HL-60 (cell line): ENCODE measurements around the gene KIAA1217.

Source experiments
- GABPA ChIP-seq: IDR thresholded peaks from 2 replicates; pipeline ENCODE4 v1.6.1; 2012; ENCODE audit warnings: low read depth
- POLR2AphosphoS5 ChIP-seq: IDR thresholded peaks from 2 replicates; pipeline ENCODE4 v1.6.1; 2012; ENCODE audit warnings: low read depth
- TF ChIP-seq, protein P1 (sequence below): IDR thresholded peaks from one replicate; pipeline ENCODE4 v1.5.1; 2011; ENCODE audit warnings: low read length, control low read depth, inconsistent platforms; ENCODE audit not compliant: insufficient read depth
- TF ChIP-seq, protein P2 (sequence below): IDR thresholded peaks from 2 replicates; pipeline ENCODE4 v1.6.1; 2012; ENCODE audit warnings: low read depth; ENCODE audit not compliant: insufficient replicate concordance

GRCh38 chr10:24207781-24208611 is 942 bp upstream of the KIAA1217 start:
- TF ChIP-seq POLR2AphosphoS5, result no peak
- TF ChIP-seq, protein P1, sequence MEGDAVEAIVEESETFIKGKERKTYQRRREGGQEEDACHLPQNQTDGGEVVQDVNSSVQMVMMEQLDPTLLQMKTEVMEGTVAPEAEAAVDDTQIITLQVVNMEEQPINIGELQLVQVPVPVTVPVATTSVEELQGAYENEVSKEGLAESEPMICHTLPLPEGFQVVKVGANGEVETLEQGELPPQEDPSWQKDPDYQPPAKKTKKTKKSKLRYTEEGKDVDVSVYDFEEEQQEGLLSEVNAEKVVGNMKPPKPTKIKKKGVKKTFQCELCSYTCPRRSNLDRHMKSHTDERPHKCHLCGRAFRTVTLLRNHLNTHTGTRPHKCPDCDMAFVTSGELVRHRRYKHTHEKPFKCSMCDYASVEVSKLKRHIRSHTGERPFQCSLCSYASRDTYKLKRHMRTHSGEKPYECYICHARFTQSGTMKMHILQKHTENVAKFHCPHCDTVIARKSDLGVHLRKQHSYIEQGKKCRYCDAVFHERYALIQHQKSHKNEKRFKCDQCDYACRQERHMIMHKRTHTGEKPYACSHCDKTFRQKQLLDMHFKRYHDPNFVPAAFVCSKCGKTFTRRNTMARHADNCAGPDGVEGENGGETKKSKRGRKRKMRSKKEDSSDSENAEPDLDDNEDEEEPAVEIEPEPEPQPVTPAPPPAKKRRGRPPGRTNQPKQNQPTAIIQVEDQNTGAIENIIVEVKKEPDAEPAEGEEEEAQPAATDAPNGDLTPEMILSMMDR, result no peak
- TF ChIP-seq, protein P2, sequence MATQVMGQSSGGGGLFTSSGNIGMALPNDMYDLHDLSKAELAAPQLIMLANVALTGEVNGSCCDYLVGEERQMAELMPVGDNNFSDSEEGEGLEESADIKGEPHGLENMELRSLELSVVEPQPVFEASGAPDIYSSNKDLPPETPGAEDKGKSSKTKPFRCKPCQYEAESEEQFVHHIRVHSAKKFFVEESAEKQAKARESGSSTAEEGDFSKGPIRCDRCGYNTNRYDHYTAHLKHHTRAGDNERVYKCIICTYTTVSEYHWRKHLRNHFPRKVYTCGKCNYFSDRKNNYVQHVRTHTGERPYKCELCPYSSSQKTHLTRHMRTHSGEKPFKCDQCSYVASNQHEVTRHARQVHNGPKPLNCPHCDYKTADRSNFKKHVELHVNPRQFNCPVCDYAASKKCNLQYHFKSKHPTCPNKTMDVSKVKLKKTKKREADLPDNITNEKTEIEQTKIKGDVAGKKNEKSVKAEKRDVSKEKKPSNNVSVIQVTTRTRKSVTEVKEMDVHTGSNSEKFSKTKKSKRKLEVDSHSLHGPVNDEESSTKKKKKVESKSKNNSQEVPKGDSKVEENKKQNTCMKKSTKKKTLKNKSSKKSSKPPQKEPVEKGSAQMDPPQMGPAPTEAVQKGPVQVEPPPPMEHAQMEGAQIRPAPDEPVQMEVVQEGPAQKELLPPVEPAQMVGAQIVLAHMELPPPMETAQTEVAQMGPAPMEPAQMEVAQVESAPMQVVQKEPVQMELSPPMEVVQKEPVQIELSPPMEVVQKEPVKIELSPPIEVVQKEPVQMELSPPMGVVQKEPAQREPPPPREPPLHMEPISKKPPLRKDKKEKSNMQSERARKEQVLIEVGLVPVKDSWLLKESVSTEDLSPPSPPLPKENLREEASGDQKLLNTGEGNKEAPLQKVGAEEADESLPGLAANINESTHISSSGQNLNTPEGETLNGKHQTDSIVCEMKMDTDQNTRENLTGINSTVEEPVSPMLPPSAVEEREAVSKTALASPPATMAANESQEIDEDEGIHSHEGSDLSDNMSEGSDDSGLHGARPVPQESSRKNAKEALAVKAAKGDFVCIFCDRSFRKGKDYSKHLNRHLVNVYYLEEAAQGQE, result no peak
- no peak for TF ChIP-seq GABPA
